GM12874 (cell line): ENCODE data around the gene ARHGEF28.

Source experiments
- TF ChIP-seq, protein P1 (sequence below): IDR thresholded peaks from 2 replicates; pipeline ENCODE4 v1.5.1; 2011; ENCODE audit warnings: low read depth, mild to moderate bottlenecking, control low read depth, low read length, moderate library complexity; ENCODE audit not compliant: insufficient read depth

ARHGEF28 gene

GRCh38 chr5:73812457-73812856 lies 186.5 kb downstream of the ARHGEF28 start:
- TF ChIP-seq, protein P1, sequence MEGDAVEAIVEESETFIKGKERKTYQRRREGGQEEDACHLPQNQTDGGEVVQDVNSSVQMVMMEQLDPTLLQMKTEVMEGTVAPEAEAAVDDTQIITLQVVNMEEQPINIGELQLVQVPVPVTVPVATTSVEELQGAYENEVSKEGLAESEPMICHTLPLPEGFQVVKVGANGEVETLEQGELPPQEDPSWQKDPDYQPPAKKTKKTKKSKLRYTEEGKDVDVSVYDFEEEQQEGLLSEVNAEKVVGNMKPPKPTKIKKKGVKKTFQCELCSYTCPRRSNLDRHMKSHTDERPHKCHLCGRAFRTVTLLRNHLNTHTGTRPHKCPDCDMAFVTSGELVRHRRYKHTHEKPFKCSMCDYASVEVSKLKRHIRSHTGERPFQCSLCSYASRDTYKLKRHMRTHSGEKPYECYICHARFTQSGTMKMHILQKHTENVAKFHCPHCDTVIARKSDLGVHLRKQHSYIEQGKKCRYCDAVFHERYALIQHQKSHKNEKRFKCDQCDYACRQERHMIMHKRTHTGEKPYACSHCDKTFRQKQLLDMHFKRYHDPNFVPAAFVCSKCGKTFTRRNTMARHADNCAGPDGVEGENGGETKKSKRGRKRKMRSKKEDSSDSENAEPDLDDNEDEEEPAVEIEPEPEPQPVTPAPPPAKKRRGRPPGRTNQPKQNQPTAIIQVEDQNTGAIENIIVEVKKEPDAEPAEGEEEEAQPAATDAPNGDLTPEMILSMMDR = no peak

- TF ChIP-seq, protein P1 = no peak
These were observed 187.1 kb downstream of the ARHGEF28 start for GRCh38 chr5:73812962-73813588.

GRCh38 chr5:73814233-73814846 lies 188.3 kb downstream of the ARHGEF28 start:
- TF ChIP-seq, protein P1 = no peak

GRCh38 chr5:73815631-73816030 lies 189.6 kb downstream of the ARHGEF28 start:
- TF ChIP-seq, protein P1 = no peak

GRCh38 chr5:73816656-73817420 lies 190.8 kb downstream of the ARHGEF28 start:
- TF ChIP-seq, protein P1 = no peak

DNA sequence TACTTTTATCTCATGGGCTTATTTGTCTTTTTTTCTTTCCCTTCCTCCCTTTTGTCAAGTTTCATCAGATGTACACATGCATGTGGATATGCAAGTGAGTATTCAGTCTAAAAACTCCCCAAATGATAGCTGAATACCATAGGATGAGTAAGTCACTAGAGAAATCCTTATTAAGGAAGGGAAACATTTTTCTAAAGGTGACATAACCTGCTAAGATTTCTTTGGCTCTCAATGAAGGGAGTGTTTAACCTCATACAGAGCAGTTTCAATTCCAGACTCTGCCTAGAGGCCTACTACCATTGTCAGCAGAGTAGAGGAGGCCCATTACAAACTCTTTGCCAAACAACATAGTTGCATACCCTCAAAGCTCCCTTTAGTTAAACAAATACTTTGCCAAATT lies 192.4 kb downstream of the ARHGEF28 start:
- TF ChIP-seq, protein P1 = no peak

GRCh38 chr5:73820326-73820725 lies 194.3 kb downstream of the ARHGEF28 start:
- TF ChIP-seq, protein P1 = no peak
